GM19452 (cell line): ENCODE data around the gene TMEM165.

Experiments
- ATAC-seq: cut with Tn5 transposase; IDR thresholded peaks from one replicate; pipeline ENCODE4 v1.9.1; 2021; ENCODE audit not compliant: unreplicated experiment

The TMEM165 gene

DNA sequence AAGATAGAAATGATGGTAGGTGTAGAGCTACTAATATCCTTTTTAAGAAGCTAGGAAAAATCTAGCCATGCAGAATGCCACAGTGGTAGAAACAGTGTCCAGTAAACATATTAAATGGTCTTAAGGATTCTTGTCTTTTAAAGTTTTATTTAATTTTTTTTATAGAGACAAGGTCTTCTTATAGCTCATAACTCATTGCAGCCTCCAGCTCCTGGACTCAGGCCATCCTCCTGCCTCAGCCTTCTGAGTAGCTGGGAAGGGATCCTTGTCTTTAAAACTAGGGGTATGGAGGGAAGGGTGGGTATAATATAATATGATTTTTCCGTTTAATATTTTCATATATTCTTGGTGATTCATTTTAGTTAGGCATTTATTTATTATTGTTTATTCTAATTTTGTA is 3.8 kb downstream of the TMEM165 start:
- ATAC-seq, result no peak

DNA sequence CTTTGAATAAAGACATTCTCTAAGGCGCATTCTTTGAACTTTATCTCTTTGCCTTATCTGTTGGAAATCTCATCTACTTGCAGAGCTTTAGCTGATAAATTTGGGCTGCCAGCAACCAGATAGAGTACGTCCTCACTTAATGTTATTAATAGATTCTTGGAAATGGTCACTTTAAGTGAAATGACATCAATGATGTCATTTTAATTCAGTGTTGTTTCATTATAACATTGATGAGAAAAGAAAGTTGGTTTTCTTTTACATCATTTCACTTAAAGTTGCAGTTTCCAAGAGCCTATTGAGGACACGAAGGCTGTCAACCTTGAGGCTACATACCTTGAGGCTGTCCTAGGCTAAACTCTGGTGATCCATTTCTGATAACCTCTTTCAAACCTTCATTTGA is 9.3 kb downstream of the TMEM165 start:
- ATAC-seq, result no peak

DNA sequence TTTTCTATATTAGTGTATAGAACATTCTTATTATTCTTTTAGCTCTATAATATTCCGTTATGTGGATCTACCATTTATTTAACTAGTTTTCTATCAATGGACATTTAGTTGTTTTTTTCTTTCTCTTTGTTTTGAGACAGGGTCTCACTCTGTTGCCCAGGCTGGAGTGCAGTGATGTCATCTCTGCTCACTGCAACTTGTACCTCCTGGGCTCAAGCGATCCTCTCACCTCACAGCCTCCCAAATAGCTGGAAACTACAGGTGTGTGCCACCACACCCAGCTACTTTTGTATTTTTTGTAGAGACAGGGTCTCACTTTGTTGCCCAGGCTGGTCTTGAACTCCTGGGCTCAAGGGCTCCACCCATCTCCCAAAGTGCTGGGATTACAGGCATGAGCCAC is 10.8 kb downstream of the TMEM165 start:
- ATAC-seq, result no peak

DNA sequence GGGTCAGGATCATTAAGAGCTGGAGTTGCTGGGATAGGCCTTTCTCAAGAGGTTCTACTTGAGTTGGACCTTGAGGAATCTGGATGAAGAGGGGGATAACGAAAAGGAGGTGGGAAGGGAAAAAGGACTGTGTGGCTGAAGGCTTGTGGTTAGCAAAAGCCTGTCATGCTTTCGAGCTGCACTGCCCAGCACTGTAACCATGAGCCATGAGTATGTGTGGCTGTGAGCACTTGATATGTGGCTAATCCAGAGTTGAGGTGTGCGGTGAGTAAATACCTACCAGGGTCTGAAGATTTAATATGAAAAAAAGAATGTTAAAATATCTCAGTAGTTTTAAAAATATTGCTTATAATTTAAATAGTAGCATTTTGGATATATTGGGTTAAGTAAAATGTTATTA is 11.4 kb downstream of the TMEM165 start:
- ATAC-seq, result no peak

DNA sequence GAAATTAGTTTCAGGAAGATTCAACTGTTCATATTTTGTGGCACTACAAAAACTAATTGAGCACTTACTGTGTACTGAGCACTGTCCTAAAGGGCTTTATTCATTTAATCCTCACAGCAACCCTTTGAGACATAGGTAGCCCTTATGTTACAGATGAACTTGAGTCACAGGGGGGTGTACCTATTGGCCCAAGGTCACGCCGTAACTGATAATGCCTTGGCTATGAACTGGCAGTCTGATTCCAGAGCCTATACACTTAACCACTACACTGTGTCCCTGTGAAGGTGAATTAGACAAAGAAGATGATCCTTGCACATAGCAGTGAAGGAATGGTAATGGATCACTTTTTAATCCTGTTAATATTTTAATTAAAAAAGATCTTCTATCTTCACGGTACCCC is 12.0 kb downstream of the TMEM165 start:
- no peak for ATAC-seq

DNA sequence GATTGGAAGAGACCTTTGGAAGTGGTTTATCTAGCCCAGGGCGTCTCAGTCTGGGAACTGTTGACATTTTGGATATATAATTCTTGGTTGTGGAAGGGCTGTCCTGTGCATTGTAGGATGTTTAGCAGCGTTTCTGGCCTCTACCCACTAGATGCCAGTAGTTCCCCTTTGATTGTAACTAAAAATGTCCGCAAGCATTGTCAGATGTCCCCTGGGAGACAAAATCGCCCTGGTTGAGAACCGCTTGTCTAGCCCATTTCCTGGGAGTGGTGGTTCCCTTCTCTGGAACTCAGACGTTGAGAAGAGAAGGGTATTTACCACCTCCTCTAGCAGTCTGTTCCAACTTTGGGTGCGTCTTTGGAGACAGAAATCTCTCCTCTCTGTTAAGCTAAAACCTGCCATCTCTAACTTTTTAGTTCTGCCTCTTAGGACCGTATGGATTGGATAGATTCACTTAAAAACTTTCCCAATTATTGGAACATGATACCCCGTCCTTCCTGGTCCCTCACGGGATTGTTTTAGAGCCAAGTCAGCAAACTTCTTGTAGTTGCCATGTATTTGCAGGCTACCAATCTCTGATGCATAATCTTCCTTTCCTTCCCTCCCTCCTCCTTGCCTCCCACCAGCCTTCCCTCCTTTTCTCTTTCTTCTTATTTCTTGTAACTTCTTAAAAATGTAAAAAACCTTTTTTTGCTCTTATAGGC is 13.9 kb downstream of the TMEM165 start:
- peak; percentile 76 for ATAC-seq

DNA sequence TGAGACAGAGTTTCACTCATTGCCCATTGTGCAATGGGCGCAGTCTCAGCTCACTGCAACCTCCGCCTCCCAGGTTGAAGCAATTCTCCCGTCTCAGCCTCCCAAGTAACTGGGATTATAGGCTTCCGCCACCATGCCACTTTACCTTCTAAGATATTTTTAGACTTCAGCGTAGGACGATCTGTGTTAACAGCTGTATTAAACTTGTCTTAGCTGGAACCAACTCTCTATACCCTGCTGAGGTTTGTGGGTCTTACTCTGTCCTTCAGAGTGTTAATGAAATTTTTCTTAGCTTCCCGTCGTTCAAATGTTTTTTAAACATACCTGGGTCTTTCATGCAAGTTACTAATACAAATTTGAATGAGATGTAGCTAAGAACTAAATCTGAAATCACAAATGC is 14.7 kb downstream of the TMEM165 start:
- ATAC-seq, result no peak

DNA sequence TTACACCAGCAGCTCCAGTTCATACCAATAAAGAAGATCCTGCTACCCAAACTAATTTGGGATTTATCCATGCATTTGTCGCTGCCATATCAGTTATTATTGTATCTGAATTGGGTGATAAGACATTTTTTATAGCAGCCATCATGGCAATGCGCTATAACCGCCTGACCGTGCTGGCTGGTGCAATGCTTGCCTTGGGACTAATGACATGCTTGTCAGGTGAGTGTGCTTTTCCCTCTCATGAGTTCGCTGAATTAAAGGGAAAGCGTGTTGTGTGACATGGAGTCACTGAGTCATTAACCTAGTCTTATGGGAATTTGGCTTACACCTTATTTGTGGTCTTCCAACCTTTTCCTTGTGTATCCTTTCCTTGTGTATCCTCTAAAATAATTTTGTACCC is 15.9 kb downstream of the TMEM165 start:
- no peak for ATAC-seq

DNA sequence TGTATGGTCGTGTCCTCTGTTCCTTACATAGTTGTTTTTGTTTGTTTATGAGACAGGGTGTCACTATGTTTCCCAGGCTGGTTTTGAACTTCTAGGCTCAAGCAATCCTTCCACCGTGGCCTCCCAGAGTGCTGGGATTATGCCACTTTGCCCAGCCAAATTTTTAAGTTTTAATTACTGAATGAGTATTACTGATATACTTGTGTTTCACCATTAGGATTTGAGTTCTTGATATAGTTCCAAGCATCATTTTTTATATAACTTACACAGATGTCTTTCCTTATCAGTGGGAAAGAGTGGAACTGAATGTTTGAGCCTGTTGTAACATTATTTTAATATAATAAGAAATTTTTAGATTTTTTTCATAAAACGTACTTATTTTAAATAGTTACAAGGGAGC is 20.4 kb downstream of the TMEM165 start:
- ATAC-seq, result no peak

DNA sequence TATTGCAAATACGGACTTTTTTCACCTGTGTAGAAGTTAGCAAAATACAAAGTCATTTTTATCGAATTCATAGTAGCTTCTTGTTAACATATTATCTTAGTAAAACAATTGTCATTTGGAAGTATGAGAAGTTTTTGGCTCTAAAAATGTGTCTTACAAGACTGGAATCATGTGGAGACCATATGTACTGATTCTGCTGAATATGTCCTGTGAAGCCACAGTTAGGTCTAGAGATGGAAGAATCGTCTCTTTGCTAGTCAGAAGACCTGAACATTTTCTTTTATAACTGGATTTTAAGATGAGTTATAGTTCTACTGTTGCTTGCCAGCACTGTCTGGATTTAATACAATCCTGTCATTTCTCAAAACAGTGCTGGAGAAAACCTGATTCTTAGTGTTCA is 29.0 kb downstream of the TMEM165 start:
- no peak for ATAC-seq

DNA sequence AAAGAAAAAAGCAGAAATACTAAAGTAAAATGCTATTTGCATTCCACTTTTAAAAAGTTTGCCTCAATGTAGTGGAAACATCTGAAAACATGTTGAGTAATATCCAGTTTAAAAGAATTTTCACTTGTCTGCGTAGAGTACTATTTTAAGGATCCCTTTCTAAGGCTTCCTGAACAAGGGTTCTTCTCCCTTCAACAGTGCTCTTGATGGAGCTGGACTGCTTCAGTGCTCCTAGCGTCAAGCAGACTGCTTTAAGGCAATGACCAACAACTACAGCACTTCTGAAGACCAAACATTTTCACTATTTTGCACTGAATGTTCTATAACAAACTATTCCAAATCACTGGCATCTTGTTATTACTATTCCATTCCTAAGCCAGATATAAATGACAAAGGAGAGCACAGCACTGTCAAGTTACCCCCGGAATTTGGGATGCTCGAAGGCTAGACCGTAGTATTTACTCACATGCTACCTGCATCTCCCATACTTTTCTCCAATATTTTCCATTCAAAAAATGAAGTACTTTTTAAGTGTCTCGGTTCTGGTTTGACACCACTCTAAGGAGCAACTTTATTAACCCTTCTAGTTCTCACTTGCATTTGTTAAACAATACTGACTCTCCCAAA is 36.1 kb downstream of the TMEM165 start:
- no peak for ATAC-seq

DNA sequence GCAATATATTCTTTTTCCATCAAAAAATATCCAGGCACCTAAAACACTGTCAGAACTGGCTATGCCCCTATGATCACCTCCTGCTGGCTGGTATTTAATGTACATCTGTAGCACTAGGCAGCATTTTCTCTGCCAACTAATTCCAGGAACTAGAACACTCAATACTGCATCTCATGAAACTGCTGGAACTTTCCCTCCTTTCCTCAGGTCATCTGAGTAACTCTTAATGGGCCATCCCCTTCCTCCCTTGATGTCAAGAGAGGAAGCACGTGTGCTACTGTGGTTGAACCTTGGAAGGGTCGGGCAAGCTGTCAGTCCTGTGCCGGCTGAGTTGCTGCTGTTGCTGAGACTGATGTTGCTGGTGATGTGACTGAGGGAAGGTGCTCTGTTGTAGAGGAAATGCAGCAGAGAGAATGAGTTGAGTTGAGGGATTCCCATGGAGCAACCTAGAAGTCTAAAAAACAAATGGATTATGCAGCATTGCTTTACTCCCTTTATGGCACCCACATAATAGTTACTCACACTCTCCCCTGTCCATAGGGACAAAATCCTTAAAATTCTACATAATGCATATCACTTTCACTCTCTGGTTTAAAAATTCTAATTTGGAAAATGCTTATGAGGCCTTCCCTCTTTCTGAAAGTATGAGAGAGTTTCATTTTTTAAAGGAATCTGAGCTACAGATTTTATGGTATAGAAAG is 39.5 kb downstream of the TMEM165 start:
- peak; percentile 69 for ATAC-seq

DNA sequence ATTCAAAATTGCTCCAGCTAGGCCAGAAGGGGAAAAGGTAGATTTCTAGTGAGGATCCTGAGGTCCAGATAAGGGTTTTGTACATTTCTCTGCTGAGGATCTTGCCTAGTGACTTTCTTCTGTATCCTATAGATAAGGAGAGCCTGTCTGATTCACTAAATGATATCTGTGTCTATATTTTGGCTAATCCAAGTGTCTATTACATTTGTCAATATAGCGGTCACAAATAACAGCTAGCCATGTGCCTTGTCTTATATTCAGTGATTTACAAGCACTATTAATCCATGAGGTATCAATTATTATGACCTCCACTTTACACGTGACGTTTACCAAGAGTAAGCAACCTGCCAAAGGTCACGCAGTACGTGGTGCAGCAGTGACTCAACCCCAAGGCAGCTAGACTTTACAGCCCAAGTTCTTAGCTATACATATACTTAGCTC is 41.6 kb downstream of the TMEM165 start:
- no peak for ATAC-seq

DNA sequence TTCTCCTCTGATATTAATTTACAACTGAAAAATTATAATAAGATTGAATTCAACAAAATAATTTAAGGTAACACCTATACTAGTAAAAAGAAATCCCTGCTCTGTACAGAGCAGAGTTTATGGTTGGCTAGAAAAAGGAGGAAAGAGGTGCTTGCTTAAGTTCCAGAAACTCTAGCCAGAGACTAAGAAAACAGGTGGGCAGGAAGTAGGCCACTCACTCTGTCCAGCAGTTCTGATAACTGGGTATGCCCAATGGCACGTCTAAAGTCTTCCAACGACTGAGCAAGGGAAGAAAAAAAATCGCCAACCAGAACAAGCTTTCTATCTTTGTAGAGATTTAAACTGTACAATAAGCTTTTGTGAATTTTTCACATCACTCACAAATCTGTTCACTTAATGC is 42.1 kb downstream of the TMEM165 start:
- ATAC-seq, result no peak

DNA sequence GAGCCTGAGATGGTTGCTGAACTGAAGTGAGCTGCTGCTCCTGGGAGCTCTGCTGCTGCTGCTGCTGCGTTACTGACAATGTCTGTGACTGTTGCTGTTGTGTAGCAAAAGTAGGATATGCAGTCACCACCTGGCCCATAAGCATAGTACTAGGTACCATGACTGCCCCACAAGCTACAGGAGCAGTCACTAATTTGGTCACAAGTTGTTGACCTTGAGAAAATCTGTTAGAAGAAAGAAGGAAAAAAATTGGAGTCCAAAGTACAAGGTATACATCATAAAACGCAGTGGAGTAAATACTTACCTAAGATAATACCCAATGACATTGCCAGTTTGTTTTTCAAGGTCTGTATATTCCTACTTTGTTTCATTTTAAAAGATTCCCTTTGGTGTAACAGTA is 42.6 kb downstream of the TMEM165 start:
- ATAC-seq, result no peak

DNA sequence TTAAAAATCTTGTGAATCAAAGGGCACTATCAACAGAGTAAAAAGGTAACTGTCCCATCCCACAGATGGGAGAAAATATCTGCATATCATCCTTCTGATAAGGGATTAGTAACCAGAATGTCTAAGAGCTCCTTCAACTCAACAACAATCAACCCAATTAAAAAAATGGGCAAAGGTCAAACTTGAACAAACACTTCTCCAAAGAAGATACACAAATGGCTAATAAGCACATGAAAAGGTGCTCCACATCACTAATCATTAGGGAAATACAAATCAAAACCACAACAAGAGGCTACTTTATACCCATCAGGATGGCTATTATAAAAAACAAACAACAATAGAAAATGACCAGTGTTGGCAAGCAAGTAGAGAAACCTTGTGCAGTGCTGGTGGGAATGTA is 43.3 kb downstream of the TMEM165 start:
- ATAC-seq, result no peak

DNA sequence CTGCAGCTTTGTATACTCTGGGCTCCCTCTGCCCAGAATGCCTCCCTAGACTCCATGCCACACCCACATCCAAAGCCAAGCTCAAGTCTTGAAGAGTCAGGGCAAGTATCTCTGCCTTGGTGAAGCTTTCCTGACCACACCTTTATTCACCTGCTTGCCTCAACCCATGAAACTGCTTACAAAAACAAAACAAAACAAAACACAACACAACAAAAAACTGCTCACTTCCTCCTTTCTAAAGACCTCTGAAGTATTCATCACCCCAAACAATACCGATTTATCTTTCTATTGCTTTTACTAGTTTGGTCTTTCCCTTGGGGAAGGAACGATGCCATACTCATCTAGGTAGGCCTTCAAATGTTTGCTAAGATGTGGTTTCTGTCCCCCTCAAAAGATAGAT is 45.0 kb downstream of the TMEM165 start:
- ATAC-seq, result no peak

DNA sequence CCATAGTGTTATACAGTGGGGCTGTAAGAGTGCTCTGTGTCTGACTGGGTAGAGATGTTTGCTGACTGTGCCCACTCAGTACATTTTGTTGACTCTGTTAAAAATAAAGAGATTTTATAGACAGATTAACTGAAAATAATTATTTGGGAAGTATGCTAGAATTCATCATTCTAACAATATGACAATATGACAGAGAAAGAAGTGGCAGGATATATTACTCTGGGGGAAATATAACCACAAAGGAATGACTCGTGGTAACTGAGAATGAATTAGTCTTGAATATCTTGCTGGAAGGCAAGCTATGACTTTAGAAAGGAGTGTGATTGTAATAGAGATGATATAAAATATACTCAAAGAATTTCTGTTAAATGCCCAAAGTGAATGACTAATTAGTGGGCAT is 46.8 kb downstream of the TMEM165 start:
- no peak for ATAC-seq

DNA sequence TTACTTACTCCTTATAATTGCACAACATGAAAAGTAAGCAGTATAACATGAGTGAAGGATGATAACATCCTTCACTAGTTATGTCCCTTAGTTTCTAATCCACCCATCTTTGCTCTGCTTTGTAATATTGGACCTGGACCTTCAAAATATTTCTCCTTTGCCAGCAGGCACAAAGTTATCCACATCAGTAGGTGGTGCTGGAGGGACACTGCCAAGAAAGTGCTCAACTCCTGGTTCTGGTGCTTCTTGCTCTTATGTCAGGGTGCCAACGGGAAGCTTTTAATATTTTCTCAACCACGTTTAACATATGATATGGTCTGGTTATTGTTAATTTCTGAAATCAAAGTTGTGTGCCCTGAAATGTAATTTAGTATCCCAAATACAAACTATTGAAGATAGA is 49.1 kb downstream of the TMEM165 start:
- ATAC-seq, result no peak

DNA sequence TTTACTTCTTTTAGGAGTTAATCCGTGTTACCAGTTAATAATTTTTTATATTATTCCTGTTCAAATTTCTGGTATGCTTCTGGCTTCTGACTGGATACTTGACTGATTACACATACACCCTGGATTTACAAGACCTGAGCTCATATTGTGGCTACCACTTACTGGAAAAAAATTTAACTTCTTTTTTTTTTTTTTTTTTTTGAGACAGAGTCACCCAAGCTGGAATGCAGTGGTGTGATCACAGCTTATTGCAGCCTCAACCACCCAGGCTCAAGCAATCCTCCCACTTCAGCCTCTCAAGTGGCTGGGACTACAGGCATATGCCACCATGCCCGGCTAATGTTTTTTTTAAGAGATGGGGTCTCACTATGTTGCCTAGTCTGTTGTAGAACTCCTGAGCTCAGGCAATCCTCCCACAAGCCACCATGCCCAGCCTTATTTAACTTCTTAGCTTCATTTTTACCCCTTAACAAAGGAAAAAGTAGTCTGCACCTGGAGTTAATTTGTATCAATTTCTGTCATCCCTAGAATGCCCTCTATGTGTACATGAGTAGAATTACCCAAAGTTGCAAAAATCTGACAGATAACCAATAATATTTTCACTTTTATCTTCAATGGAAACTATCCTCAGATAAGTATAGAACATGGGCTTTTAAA is 50.3 kb downstream of the TMEM165 start:
- ATAC-seq, result no peak

DNA sequence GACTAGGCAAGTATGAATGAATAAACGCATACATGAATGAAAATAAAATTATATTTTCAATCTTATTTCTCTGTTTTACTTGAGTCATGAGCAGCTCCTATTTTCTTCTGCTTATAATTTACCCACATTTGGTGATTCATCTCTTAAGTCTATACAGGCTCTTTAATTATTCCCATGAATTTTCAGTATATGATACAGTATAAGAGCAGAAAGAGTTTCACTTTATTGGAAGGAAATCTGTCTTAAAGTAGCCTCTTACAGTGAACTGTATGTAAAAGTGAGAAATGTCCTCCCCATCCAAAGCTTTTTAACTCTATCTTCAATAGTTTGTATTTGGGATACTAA is 50.8 kb downstream of the TMEM165 start:
- no peak for ATAC-seq

DNA sequence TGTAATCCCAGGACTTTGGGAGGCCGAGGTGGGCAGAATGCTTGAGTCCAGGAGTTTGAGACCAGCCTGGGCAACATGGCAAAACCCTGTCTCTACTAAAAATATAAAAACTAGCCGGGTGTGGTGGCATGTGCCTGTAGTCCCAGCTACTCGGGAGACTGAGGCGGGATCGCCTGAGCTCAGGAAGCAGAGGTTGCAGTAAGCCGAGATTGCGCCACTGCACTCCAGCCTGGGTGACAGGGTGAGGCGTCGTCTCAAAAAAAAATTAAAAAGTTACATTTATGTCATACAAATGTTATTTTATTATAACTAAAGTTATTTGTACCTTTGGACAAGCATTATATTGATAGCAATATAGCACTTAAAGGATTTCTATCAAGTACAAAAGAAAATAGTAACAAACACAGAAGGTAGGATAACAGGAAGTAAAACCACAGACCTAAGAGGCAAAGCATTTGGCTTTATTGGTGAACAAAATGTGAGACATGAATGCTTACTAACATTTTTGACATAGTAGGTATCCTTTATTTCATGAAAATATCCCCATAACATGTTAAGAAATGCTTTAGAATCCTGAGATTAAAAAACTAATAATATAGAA is 51.5 kb downstream of the TMEM165 start:
- ATAC-seq, result no peak
